Thyroid gland (tissue), 4 donors: ENCODE data around the gene DENND5B.

Source experiments
- CTCF ChIP-seq, 6 experiments: fragments of 200-600 bp in 3 of 6; fragments of 450-650 bp in 3 of 6; sonication (generic) in 3 of 6; IDR thresholded peaks; one replicate each; pipeline ENCODE4 v1.5.1; 2016 to 2019; ENCODE audit warnings: antibody characterized with exemption in 6 of 6, mild to moderate bottlenecking in 2 of 6, inconsistent platforms in 1 of 6, moderate library complexity in 1 of 6
- POLR2A ChIP-seq, 2 donors: fragments of 450-650 bp; IDR thresholded peaks; one replicate each; pipeline ENCODE4 v1.6.1; 2017; ENCODE audit warnings: antibody characterized with exemption in 2 of 2, mild to moderate bottlenecking in 2 of 2, moderate library complexity in 1 of 2

GRCh38 chr12:31523306-31523705, 67.6 kb downstream of the DENND5B start:
- TF ChIP-seq POLR2A (IDR thresholded peaks at IDR 0.05) (no peak), CTCF (IDR thresholded peaks at IDR 0.05) (no peak)
